ENCODE results near the gene CRTC1. TPM values are rescaled to one million over a fixed set of nuclear protein-coding genes. Genes with fewer than 3 reads are reported as not detected.

CRTC1 gene
- total and polyA plus RNA-seq, 9 of the 15 experiments (the other 6 are each of a cell fraction or from before 2014, with no cell fraction given): 0.25 to 3.8 (median 1.2) TPM; not detected in 2

GRCh38 chr19:18802354-18802753 lies 118.9 kb downstream of the CRTC1 start:
- no peaks in the 10 kb centered on the region for H3K36me3 ChIP-seq (ENCODE audit: control insufficient read depth, insufficient read depth, low read length)
- POLR2A ChIA-PET: interaction anchor here (0.5 kb wide), 1 partner anchor 29 kb away, joined by 3 read pairs; the partner anchor contains the start of gene UPF1
- H3K4me2 ChIP-seq (ENCODE audit: insufficient read depth, low read length): no peak overlapping the region
- peak; percentile 49 for FAIRE-seq
- peak; percentile 33 for TF ChIP-seq NFYB (IDR thresholded peaks at IDR 0.05; ENCODE audit: extremely low read depth, insufficient read length)
- no peak for TF ChIP-seq ZNF212 (CRISPR knock-in tag; IDR thresholded peaks at IDR 0.05)
- TF ChIP-seq POLR2A (conservative IDR thresholded peaks at IDR 0.05): no peak
- H3K27ac ChIP-seq (ENCODE audit: extremely low read depth, low read depth, low read length): no peak overlapping the region
- H3K27me3 ChIP-seq (ENCODE audit: control insufficient read depth in 2 of 2, insufficient read depth in 2 of 2, low read length in 2 of 2): peaks cover 5 to 36% of the 10 kb centered on the region in 2 experiments; a peak in 4 of 5 replicates
- peaks cover under 1% of the 10 kb centered on the region for H3K9me1 ChIP-seq (ENCODE audit: control insufficient read depth, insufficient read depth, low read length)
- peaks cover 3% of the 10 kb centered on the region; the same call in 1 of the 2 replicates for H3K9me3 ChIP-seq (replicated peaks; ENCODE audit: control insufficient read depth, insufficient read depth, low read depth, low read length)
- no peak overlapping the region for H2AFZ ChIP-seq (ENCODE audit: low read depth, low read length)
- H3K79me2 ChIP-seq (ENCODE audit: control insufficient read depth, insufficient read depth, low read length): no peaks in the 10 kb centered on the region
- H3K9ac ChIP-seq (ENCODE audit: insufficient read depth in 1 of 2, low read depth in 2 of 2, low read length in 2 of 2): no peak overlapping the region
- intact Hi-C loops (cut with micrococcal nuclease): no loop called here
- H4K20me1 ChIP-seq (replicated peaks; ENCODE audit: control insufficient read depth, insufficient read depth, low read length): 0 out of 2 replicates have a peak, but pooled peaks cover 5% of the 10 kb centered on the region
- 23% methylated on average over 9 of the region's 11 CpGs for WGBS (ENCODE audit: insufficient coverage, low coverage, missing lambda C conversion rate)
- BruUV-seq (replicated peaks): no TSS peak
- CTCF ChIA-PET (ENCODE audit: low intra/inter-chr PET ratio): no interaction called here
- H3K4me1 ChIP-seq (replicated peaks in 1 of 2; ENCODE audit: control insufficient read depth in 2 of 2, insufficient read depth in 2 of 2, low read length in 2 of 2): peaks cover 0 to 11% of the 10 kb centered on the region in 2 experiments; a peak in 2 of 5 replicates
- peak; percentile 87 for ATAC-seq
- H3K4me3 ChIP-seq: no peak overlapping the region
- in situ Hi-C loops (cut with MboI): no loop called here
- peak; percentile 25 to 74 (median 65) for DNase-seq (ENCODE audit: extremely low read depth in 1 of 4, low spot score in 3 of 4)

- Histone ChIP-seq H3K9ac (ENCODE audit: insufficient read depth in 1 of 2, low read depth in 2 of 2, low read length in 2 of 2) (0 out of 4 replicates have a peak overlapping the region, but pooled peaks of 1 of the 2 experiments have one; percentile 17), H3K36me3 (ENCODE audit: control insufficient read depth, insufficient read depth, low read length) (no peaks in the 10 kb centered on the region), H3K4me1 (replicated peaks in 1 of 2; ENCODE audit: control insufficient read depth in 2 of 2, insufficient read depth in 2 of 2, low read length in 2 of 2) (peaks cover 0 to 12% of the 10 kb centered on the region in 2 experiments; a peak in 2 of 5 replicates), H2AFZ (ENCODE audit: low read depth, low read length) (no peak overlapping the region), H3K27me3 (ENCODE audit: control insufficient read depth in 2 of 2, insufficient read depth in 2 of 2, low read length in 2 of 2) (peaks cover 16 to 47% of the 10 kb centered on the region in 2 experiments; a peak in 4 of 5 replicates), H4K20me1 (replicated peaks; ENCODE audit: control insufficient read depth, insufficient read depth, low read length) (0 out of 2 replicates have a peak, but pooled peaks cover 11% of the 10 kb centered on the region), H3K79me2 (ENCODE audit: control insufficient read depth, insufficient read depth, low read length) (no peaks in the 10 kb centered on the region), H3K4me2 (ENCODE audit: insufficient read depth, low read length) (no peak overlapping the region), H3K27ac (ENCODE audit: extremely low read depth, low read depth, low read length) (no peak overlapping the region), H3K4me3 (no peak overlapping the region), H3K9me3 (replicated peaks; ENCODE audit: control insufficient read depth, insufficient read depth, low read depth, low read length) (peaks cover 3% of the 10 kb centered on the region; the same call in 1 of the 2 replicates), H3K9me1 (ENCODE audit: control insufficient read depth, insufficient read depth, low read length) (peaks cover 4% of the 10 kb centered on the region)
- intact Hi-C loops (cut with micrococcal nuclease) (no loop called here), in situ Hi-C loops (cut with MboI) (no loop called here)
- ChIA-PET POLR2A (interaction anchor here (0.6 kb wide), 1 partner anchor 32 kb away, joined by 3 read pairs; no protein-coding TSS in a partner anchor), CTCF (ENCODE audit: low intra/inter-chr PET ratio) (no interaction called here)
- DNase-seq (ENCODE audit: extremely low read depth in 1 of 4, low spot score in 3 of 4) (no peak), ATAC-seq (no peak), FAIRE-seq (no peak)
- WGBS (ENCODE audit: insufficient coverage, low coverage, missing lambda C conversion rate): 2% methylated on average over 5 of the region's 5 CpGs
- BruUV-seq (replicated peaks): no TSS peak
- TF ChIP-seq SRSF1 (IDR thresholded peaks at IDR 0.05; ENCODE audit: low read depth, low read length) (no peak), PHB (CRISPR knock-in tag; IDR thresholded peaks at IDR 0.05) (no peak), FOXP1 (CRISPR knock-in tag; IDR thresholded peaks at IDR 0.05) (no peak), ARID1B (IDR thresholded peaks at IDR 0.05) (no peak), CTCF (IDR thresholded peaks at IDR 0.05 in 2 of 3, conservative IDR thresholded peaks at IDR 0.05 in 1 of 3; ENCODE audit: insufficient read depth in 2 of 3, low read depth in 1 of 3, low read length in 3 of 3) (no peak), BCOR (IDR thresholded peaks at IDR 0.05) (peak; percentile 95), EWSR1 (IDR thresholded peaks at IDR 0.05; ENCODE audit: borderline replicate concordance, low read depth, partially characterized antibody) (no peak), ZFP36 (IDR thresholded peaks at IDR 0.05; ENCODE audit: low read depth, low read length, partially characterized antibody) (peak; percentile 75), KDM1A (IDR thresholded peaks at IDR 0.05) (peak; percentile 74 to 79), SMARCA5 (IDR thresholded peaks at IDR 0.05) (peak; percentile 98), PTBP1 (IDR thresholded peaks at IDR 0.05; ENCODE audit: low read depth, low read length) (0 out of 2 replicates have a peak, but pooled peaks have one; percentile 66), ADNP (tag; IDR thresholded peaks at IDR 0.05) (peak; percentile 63), ZNF75A (CRISPR knock-in tag; IDR thresholded peaks at IDR 0.05) (no peak)
These were observed 120.2 kb downstream of the CRTC1 start for GRCh38 chr19:18803550-18804138.

Data from K562 (cell line).